GM18517 (cell line): ENCODE data around the gene OR4M1.
"Not testable (repeated sequence)": the region's sequence is repeated elsewhere in the genome, so short reads cannot be mapped to it uniquely, and the experiment has no call there.

Experiments used
- ATAC-seq: cut with Tn5 transposase; IDR thresholded peaks from one replicate; pipeline ENCODE4 v1.9.1; 2021; ENCODE audit warnings: mild to moderate bottlenecking, moderate library complexity; ENCODE audit not compliant: unreplicated experiment

The OR4M1 gene

DNA sequence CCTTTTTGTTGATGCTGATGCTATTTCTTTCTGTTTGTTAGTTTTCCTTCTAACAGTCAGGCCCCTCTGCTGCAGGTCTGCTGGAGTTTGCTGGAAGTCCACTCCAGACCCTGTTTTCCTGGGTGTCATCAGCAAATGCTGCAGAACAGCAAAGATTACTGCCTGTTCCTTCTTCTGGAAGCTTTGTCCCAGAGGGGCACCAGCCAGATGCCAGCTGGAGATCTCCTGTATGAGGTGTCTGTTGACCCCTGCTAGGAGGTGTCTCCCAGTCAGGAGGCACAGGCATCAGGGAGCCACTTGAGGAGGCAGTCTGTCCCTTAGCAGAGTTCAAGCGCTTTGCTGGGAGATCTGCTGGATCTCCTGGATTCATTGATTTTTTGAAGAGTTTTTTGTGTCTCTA, 46.6 kb downstream of the OR4M1 start:
- ATAC-seq: not testable (repeated sequence)

DNA sequence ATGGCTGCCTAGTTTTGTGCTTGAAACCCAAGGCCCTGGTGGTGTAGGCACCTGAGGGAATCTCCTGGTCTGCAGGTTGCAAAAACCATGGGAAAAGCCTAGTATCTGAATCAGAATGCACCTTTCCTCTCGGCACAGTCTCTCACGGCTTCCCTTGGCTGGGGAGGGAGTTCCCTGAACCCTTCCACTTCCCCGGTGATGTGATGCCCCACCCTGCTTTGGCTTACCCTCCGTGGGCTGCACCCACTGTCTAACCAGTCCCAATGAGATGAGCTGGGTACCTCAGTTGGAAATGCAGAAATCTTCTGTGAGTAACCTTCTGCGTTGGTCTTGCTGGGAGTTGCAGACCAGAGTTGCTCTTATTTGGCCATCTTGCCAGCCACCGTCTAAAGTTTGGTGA, 47.7 kb downstream of the OR4M1 start:
- ATAC-seq: not testable (repeated sequence)

DNA sequence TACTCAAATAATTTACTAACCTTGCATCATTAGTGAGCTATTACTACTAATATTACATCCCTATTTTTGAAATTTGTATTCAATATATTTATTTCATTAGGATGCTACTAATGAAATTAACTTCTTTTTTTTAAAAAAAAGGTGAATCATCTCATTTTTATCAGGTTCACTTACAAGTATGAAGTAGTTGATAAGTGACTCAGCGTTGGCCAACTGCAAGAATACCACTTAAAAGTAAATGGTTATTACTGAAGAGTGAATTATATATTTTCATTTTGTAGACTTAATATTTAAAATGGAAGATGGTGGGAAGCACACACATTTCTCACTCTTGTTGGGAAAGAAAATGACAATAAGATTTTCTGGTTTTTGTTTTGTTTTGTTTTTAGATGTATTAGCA, 49.9 kb downstream of the OR4M1 start:
- ATAC-seq: no peak

DNA sequence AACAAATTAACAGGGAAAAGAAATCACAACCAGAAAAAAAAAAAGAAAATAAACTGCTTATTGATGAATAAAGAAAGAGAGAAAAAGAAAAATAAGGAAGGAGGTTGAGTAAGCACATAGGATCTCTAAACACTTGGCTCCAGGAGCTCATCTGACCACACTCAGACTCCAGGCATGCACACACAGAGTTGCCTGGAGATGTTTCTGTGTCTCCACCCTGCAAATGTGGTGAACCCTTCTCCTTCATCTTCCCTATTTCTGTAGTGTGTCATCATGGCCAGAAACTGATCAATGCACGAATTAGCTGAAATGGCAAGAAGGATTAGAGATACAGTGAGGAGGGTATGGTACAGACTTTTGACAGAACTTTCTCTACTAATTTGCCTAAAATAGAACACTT, 50.5 kb downstream of the OR4M1 start:
- ATAC-seq: no peak

DNA sequence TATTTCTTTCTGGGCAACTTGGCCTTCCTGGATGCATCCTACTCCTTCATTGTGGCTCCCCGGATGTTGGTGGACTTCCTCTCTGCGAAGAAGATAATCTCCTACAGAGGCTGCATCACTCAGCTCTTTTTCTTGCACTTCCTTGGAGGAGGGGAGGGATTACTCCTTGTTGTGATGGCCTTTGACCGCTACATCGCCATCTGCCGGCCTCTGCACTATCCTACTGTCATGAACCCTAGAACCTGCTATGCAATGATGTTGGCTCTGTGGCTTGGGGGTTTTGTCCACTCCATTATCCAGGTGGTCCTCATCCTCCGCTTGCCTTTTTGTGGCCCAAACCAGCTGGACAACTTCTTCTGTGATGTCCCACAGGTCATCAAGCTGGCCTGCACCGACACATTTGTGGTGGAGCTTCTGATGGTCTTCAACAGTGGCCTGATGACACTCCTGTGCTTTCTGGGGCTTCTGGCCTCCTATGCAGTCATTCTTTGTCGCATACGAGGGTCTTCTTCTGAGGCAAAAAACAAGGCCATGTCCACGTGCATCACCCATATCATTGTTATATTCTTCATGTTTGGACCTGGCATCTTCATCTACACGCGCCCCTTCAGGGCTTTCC, 54.4 kb downstream of the OR4M1 start:
- not testable (repeated sequence) for ATAC-seq

DNA sequence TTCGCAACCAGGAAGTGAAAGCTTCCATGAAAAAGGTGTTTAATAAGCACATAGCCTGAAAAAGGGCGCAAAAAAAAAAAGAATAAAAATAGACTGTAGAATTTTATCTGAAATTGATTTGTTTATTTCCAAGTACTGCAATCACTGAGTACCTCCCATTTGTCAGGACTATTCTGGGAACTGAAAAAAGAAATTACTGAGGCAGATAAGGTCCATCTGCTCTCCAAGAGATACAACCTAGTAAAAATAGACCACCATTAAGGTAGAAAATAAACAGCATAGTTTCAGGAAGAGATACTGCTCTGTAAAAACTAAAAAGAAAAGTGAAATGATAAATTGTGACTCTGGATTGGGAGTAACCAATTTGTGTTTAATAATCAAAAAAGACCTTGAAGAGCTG, 55.0 kb downstream of the OR4M1 start:
- no peak for ATAC-seq
